IPS-20b (cell line): ENCODE measurements around the gene NSG1.

Experiments
- H3K27ac ChIP-seq: one replicate; pipeline ENCODE4 v1.5.1; 2013; ENCODE audit warnings: low read length
- H3K27me3 ChIP-seq: 2 replicates; pipeline ENCODE4 v1.6.1; 2013; ENCODE audit warnings: mild to moderate bottlenecking, low read length, inconsistent platforms; ENCODE audit not compliant: insufficient read depth
- H3K36me3 ChIP-seq: 2 replicates; pipeline ENCODE4 v1.6.1; 2013; ENCODE audit warnings: low read depth, mild to moderate bottlenecking, inconsistent platforms, low read length, moderate library complexity; ENCODE audit not compliant: insufficient read depth
- H3K4me1 ChIP-seq: 2 replicates; pipeline ENCODE4 v1.6.1; 2013; ENCODE audit warnings: mild to moderate bottlenecking, control low read depth, inconsistent platforms, low read length, moderate library complexity; ENCODE audit not compliant: insufficient read depth
- H3K4me3 ChIP-seq: 2 replicates; pipeline ENCODE4 v1.5.1; 2013; ENCODE audit warnings: mild to moderate bottlenecking, low read length, inconsistent platforms
- H3K9ac ChIP-seq: 2 replicates; pipeline ENCODE4 v1.6.1; 2013; ENCODE audit warnings: low read depth, mild to moderate bottlenecking, inconsistent platforms, low read length, moderate library complexity
- H3K9me3 ChIP-seq: 2 replicates; pipeline ENCODE4 v1.6.1; 2013; ENCODE audit warnings: mild to moderate bottlenecking, low read depth, low read length, inconsistent platforms; ENCODE audit not compliant: insufficient read depth

The NSG1 gene

DNA sequence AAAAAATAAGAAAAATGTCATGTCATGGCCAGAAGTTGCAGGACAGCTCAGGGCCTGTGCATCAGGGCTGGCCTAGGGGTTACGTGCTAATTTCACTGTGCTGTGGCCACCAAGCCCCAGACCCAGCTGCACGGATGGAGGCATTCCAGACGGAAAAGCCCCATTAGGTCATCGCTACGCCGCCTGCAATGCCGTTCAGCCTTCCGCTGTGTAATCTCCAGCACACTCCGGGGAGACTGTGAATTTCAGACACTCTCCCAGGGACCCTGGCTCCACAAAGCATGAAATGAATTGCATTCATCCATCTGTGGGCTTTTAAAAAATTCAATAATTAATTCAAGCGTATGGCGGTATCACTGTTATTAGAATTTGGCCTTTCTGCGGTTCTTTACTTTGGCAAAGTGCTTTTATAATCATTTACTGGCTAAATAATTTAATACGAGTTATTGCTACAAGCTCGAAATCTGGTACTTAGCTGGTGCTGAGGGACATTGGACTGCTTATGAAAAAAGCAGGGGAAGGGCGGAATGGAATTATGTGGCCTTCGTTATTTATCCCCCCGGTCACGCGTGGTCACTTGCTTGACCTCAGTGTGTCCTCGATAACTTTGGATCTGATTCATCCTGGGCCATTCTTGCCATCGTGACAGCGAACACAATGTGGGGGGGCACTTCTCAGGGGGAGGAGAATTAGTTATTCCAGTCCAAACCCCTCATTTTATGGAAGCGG, 9.0 kb upstream of the NSG1 start:
- no peaks in the 10 kb centered on the region for H3K9me3 ChIP-seq
- no peak overlapping the region for H3K4me3 ChIP-seq
- no peak overlapping the region for H3K27ac ChIP-seq
- H3K27me3 ChIP-seq = peaks cover 16% of the 10 kb centered on the region
- H3K4me1 ChIP-seq = peaks cover 12% of the 10 kb centered on the region; the same call in 1 of the 2 replicates
- H3K9ac ChIP-seq = no peak overlapping the region
- H3K36me3 ChIP-seq = no peaks in the 10 kb centered on the region

DNA sequence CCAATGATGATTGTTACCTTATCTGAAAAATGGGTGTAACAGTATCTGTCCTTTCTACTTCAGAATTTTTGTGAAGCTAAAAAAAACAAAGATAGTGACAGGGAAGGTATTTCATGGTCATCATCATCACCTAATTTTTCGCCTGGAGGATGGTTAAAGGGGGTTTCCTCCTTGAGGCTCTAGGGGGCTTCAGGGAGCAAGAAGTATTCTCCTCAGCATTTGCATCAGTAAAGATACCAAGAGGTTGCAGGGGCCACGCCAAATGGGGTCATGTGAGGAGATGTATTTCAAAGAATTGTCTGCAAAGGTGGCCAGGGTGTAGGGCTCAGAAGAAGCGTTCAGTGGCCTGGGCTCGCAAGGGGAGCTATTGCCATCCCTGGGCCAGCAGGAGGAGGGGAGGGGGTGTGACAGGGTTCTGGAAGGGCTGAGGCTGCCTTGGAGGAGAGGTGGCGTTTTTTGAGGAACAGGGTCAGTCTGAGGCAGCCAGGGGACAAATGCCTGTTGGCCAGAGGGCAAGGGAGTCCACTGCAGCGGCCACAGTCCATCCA, 7.3 kb upstream of the NSG1 start:
- no peak overlapping the region for H3K4me3 ChIP-seq
- no peaks in the 10 kb centered on the region for H3K9me3 ChIP-seq
- H3K9ac ChIP-seq = no peak overlapping the region
- peaks cover 12% of the 10 kb centered on the region; the same call in 1 of the 2 replicates for H3K4me1 ChIP-seq
- no peaks in the 10 kb centered on the region for H3K36me3 ChIP-seq
- peaks cover 33% of the 10 kb centered on the region for H3K27me3 ChIP-seq
- no peak overlapping the region for H3K27ac ChIP-seq

DNA sequence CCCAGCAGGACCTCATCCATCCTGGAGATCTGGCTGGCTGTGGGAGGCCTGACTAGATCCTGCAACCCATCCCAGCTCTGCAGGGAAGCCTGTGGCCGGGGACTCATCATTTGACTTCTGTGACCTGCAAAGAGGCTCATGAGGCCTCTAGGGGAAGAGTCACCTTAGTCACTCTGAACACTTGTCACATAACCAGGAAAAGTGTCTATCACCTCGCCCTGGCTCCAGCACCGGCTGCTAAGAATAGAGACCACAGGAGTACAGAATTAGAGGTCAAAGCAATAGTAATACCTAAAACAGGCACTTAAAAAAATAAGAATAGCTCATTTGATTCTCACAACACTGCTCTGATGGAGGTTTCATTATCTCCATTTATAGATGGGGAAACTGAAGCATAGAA, 3.8 kb upstream of the NSG1 start:
- H3K9me3 ChIP-seq = no peaks in the 10 kb centered on the region
- no peaks in the 10 kb centered on the region for H3K36me3 ChIP-seq
- H3K4me1 ChIP-seq = peaks cover 12% of the 10 kb centered on the region; the same call in 1 of the 2 replicates
- H3K4me3 ChIP-seq = no peak overlapping the region
- H3K9ac ChIP-seq = no peak overlapping the region
- peaks cover 63% of the 10 kb centered on the region for H3K27me3 ChIP-seq
- no peak overlapping the region for H3K27ac ChIP-seq

DNA sequence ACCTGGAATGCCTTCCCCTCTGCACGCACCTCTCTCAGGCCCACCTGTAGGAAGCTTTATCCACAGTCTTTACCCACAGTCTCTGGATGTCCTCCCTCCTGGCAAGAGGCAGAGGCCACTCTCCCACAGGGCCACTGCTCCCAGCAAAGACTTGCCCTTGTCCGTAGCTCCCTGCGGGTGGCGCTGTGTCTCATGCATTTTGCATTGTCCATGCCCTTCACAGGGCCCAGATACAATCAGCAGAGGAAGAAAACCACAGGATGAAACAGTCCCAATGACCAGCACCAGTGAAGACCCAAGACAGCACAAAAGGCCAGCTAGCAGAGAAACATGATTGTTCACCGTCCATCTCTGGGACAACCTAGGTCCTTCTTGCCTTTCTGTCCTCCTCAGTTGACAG, 2.1 kb upstream of the NSG1 start:
- H3K4me3 ChIP-seq = no peak overlapping the region
- H3K9ac ChIP-seq = no peak overlapping the region
- H3K27me3 ChIP-seq = peaks cover 80% of the 10 kb centered on the region
- no peaks in the 10 kb centered on the region for H3K9me3 ChIP-seq
- H3K36me3 ChIP-seq = no peaks in the 10 kb centered on the region
- no peak overlapping the region for H3K27ac ChIP-seq
- H3K4me1 ChIP-seq = peaks cover 11% of the 10 kb centered on the region; the same call in 1 of the 2 replicates

DNA sequence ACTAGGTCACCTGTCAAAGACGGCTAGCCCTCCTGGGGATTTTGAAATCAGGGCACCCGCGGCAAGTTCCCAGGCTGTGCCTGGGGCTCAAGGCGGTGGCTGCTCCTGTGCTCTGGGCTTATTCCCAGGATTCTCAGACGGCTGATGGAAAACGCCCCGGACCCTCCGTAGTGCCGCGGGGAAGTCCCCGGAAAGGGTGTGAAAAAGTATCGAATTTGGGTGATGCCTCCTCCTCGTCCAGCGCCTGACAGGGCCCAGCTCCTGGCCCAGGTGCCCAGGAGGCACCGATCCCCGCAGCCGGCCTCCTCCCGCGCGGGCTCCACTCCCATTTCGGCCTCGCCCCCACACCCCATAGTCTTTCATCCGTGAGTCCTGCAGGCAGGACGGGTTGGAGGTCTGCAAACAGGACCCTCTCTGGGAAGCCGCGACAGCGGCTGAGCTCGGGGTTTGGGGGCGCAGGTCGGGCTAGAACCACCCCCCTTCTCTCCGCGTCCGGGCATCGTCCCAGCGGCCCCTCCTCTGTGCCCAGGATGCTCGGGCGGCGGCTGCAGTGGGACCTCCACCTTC, 1.1 kb upstream of the NSG1 start:
- H3K9ac ChIP-seq = no peak overlapping the region

DNA sequence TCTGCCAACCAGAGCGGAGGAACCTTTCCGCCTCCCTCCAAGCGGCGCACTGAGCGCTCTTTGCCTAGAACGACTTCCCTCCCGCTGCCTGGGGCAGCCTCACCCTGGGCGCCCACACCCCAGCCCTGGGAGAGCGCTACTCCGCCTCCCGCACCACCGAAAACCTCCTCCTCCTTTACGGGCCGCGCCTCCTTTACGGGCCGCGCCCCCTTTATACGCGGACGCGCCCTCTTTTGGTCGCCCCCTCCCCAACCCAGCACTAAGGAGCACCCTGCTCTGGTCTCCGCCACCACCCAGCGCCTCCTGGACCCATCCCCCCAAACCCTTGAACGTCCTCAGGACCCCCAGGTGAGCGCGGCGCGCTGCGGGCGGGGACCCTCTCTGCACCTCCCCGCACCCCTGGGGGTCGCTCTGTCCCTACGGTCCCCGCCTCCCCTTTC, 586 bp upstream of the NSG1 start:
- Histone ChIP-seq H3K9ac (peak overlapping the region; percentile 53; the same call in 1 of the 2 replicates), H3K4me3 (peak overlapping the region; percentile 74), H3K36me3 (peaks cover 3% of the 10 kb centered on the region; the same call in 1 of the 2 replicates), H3K9me3 (no peaks in the 10 kb centered on the region), H3K4me1 (peaks cover 6% of the 10 kb centered on the region; the same call in 1 of the 2 replicates), H3K27me3 (peaks cover 85% of the 10 kb centered on the region), H3K27ac (no peak overlapping the region)

More for the DNA sequence above, 1.1 kb upstream of the NSG1 start:
- H3K4me3 ChIP-seq = peak overlapping the region; percentile 74
- H3K9me3 ChIP-seq = no peaks in the 10 kb centered on the region
- peaks cover 88% of the 10 kb centered on the region for H3K27me3 ChIP-seq
- H3K27ac ChIP-seq = no peak overlapping the region
- peaks cover 6% of the 10 kb centered on the region; the same call in 1 of the 2 replicates for H3K4me1 ChIP-seq
- H3K36me3 ChIP-seq = no peaks in the 10 kb centered on the region

DNA sequence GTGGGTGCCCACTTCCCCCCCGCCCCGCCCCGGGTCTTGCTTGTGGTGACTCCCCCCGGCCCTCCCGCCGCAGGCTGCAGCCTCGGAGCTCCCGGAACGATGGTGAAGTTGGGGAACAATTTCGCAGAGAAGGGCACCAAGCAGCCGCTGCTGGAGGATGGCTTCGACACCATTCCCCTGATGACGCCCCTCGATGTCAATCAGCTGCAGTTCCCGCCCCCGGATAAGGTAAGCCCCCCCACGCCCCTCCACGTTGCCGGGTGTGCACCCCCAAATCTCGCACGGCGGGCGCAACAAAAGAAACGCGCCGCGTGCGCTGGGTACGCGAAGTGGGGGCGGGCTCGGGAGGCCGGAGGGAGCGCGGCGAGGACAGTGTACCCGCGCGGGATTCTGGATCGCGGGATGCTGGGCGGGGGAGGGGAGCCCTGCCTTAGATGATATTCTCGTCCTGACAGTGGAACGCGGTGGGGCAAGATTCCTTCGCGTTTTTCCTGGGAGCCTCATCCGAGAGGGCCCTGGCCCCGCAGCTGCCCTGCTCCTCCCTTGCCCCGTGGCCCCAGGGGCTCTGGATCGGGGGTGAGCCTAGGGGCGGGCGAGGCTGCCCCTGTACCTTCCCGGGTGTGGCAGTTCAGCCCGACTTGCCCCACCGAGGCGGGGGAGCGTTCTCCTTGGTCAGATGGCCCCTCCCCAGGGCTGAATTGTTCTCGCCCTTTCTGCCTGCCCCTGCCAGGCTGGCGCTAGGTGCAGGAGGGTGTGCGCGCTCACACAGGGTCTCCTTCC, 819 bp downstream of the NSG1 start:
- Histone ChIP-seq H3K4me3 (peak overlapping the region; percentile 74), H3K9ac (peak overlapping the region; percentile 61; the same call in 1 of the 2 replicates), H3K9me3 (no peaks in the 10 kb centered on the region), H3K4me1 (no peaks in the 10 kb centered on the region; the same call in 1 of the 2 replicates), H3K27me3 (peaks cover 82% of the 10 kb centered on the region), H3K36me3 (peaks cover 17% of the 10 kb centered on the region; the same call in 1 of the 2 replicates), H3K27ac (no peak overlapping the region)

DNA sequence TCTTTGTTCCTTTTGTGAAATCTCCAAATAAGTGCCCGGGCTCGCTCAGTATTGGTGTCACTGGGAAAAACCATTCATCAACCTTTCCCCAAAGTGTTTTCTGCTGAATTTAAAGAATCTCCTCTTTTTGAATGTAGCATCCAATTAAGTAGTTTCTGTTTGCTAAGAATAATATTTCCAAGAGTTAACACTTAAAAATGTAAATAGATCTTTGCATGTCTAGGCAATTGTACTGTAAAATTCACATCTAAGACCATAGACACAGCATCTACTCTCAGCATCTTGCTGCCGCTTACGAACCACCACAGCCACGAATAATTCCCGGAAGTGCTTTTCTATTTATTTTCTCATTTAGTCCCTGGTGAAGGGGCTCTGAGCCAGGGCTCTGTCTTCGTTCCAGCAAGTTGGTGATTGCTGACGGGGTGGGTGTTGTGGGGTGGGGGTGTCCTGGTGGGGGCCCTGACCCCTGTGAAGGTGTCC, 1.4 kb downstream of the NSG1 start:
- peak overlapping the region; percentile 74; the same call in 1 of the 2 replicates for H3K4me3 ChIP-seq
- peaks cover 76% of the 10 kb centered on the region for H3K27me3 ChIP-seq
- H3K9ac ChIP-seq = peak overlapping the region; percentile 61; the same call in 1 of the 2 replicates
- H3K36me3 ChIP-seq = peaks cover 19% of the 10 kb centered on the region; the same call in 1 of the 2 replicates
- H3K4me1 ChIP-seq = no peaks in the 10 kb centered on the region; the same call in 1 of the 2 replicates
- no peak overlapping the region for H3K27ac ChIP-seq
- H3K9me3 ChIP-seq = no peaks in the 10 kb centered on the region

DNA sequence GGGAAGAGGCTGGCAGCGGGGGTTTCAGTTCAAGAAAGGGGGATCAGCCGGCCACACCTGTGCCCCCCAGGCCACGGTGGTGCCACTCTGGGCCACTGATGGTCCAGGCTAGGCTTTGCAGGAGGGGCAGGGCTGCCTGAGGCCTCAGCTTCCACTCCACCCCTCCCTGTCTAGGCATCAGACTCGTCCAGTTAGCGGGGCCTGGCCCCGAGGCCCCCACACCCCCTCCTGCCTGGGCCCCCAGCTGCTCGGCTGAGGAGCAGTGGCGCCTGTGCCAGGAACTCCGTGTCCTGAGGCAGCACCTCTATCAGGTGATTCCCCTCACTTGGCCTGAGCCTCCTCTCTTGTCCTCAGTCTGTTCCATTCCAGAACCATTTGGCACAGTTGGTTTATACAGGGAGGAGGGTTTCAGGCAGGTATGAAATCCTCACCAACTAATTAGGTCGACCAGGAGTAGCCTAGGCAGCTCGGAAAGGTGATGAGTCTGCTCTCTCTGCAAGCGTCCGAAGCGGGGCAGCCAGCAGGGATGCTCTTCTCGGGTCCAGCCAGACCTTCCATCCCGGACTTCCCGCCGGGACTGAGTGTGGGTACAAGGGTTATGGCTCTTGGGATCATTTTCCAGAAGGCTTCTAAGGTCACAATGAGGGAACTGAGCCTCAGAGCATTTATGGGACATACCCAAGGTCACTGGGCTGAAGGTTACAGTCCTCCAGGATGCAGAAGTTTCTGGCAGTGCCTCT, 2.1 kb downstream of the NSG1 start:
- no peaks in the 10 kb centered on the region for H3K9me3 ChIP-seq
- no peak overlapping the region for H3K4me3 ChIP-seq
- no peak overlapping the region for H3K27ac ChIP-seq
- H3K9ac ChIP-seq = no peak overlapping the region
- no peaks in the 10 kb centered on the region; the same call in 1 of the 2 replicates for H3K4me1 ChIP-seq
- H3K36me3 ChIP-seq = peaks cover 22% of the 10 kb centered on the region; the same call in 1 of the 2 replicates
- peaks cover 70% of the 10 kb centered on the region for H3K27me3 ChIP-seq

DNA sequence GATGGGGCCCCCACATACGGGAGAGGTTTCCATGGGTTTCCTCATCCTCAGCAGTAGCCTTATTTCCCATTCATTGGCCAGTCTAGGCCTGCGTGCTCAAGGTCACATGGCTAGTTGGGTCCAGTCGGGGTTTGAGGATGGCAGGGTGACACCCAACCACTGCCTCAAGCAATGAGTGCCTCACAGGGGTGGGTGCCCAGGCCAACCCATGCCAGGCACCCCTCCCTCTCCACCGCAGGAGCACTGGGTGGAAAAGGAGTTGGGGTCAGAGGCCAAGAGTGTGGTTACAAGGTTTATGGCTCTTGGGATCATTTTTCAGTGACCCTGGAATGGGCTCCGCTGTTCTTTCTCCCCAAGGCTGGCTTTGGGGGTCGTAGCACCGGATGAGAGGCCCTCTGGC, 3.1 kb downstream of the NSG1 start:
- Histone ChIP-seq H3K9me3 (no peaks in the 10 kb centered on the region), H3K4me3 (no peak overlapping the region), H3K27me3 (peaks cover 59% of the 10 kb centered on the region), H3K4me1 (no peaks in the 10 kb centered on the region; the same call in 1 of the 2 replicates), H3K9ac (no peak overlapping the region), H3K27ac (no peak overlapping the region), H3K36me3 (peaks cover 22% of the 10 kb centered on the region; the same call in 1 of the 2 replicates)
